ENCODE measurements around the gene LRCH4. TPM values are rescaled to one million over a fixed set of nuclear protein-coding genes. Genes with fewer than 3 reads are reported as not detected.

Gene LRCH4
- total and polyA plus RNA-seq, 2 of the 13 experiments (the other 11 are each of a cell fraction or from before 2014, with no cell fraction given), result 7.0 to 9.3 TPM

GRCh38 chr7:100546129-100546925 is 39.6 kb downstream of the LRCH4 start (continued):
- TF ChIP-seq ELF3 (CRISPR knock-in tag; IDR thresholded peaks at IDR 0.05), result peak; percentile 100
- no peak; the same call in 1 of the 2 replicates for TF ChIP-seq MTA1 (CRISPR knock-in tag; IDR thresholded peaks at IDR 0.05; ENCODE audit: borderline replicate concordance)
- 0 out of 2 replicates have a peak, but pooled peaks have one; percentile 21 for TF ChIP-seq NFYC (CRISPR knock-in tag; IDR thresholded peaks at IDR 0.05)
- TF ChIP-seq IKZF4 (CRISPR knock-in tag; IDR thresholded peaks at IDR 0.05; ENCODE audit: borderline replicate concordance, low read depth, not compliant biosample characterization), result no peak
- TF ChIP-seq KDM1A (CRISPR knock-in tag; IDR thresholded peaks at IDR 0.05), result no peak
- TF ChIP-seq IKZF1 (IDR thresholded peaks at IDR 0.05), result no peak
- 0 out of 2 replicates have a peak, but pooled peaks have one; percentile 55 for TF ChIP-seq TSC22D2 (CRISPR knock-in tag; IDR thresholded peaks at IDR 0.05; ENCODE audit: borderline replicate concordance)
- TF ChIP-seq ZNF660 (CRISPR knock-in tag; IDR thresholded peaks at IDR 0.05; ENCODE audit: borderline replicate concordance, low read depth), result no peak
- no peak for TF ChIP-seq RFX5 (IDR thresholded peaks at IDR 0.05; ENCODE audit: low read depth, low read length)
- TF ChIP-seq ZNF773 (CRISPR knock-in tag; IDR thresholded peaks at IDR 0.05; ENCODE audit: borderline replicate concordance), result no peak
- TF ChIP-seq SOX5 (CRISPR knock-in tag; IDR thresholded peaks at IDR 0.05; ENCODE audit: borderline replicate concordance), result peak; percentile 93
- no peak; the same call in 1 of the 2 replicates for TF ChIP-seq POGZ (CRISPR knock-in tag; IDR thresholded peaks at IDR 0.05)
- TF ChIP-seq SMAD1 (CRISPR knock-in tag; IDR thresholded peaks at IDR 0.05; ENCODE audit: borderline replicate concordance, low read depth), result no peak
- TF ChIP-seq FOXC1 (CRISPR knock-in tag; IDR thresholded peaks at IDR 0.05; ENCODE audit: borderline replicate concordance), result no peak
- TF ChIP-seq KLF15 (CRISPR knock-in tag; IDR thresholded peaks at IDR 0.05; ENCODE audit: borderline replicate concordance), result no peak
- TF ChIP-seq GZF1 (CRISPR knock-in tag; IDR thresholded peaks at IDR 0.05), result no peak
- peak; percentile 77 for TF ChIP-seq MEF2D (CRISPR knock-in tag; IDR thresholded peaks at IDR 0.05)
- peak; percentile 65 for TF ChIP-seq MIXL1 (CRISPR knock-in tag; IDR thresholded peaks at IDR 0.05)
- TF ChIP-seq DNMT1 (CRISPR knock-in tag; IDR thresholded peaks at IDR 0.05), result no peak
- TF ChIP-seq DDIT3 (CRISPR knock-in tag; IDR thresholded peaks at IDR 0.05), result no peak
- no peak for TF ChIP-seq POGK (CRISPR knock-in tag; conservative IDR thresholded peaks at IDR 0.05)
- TF ChIP-seq GFI1 (CRISPR knock-in tag; IDR thresholded peaks at IDR 0.05; ENCODE audit: borderline replicate concordance), result no peak
- TF ChIP-seq ZNF761 (CRISPR knock-in tag; conservative IDR thresholded peaks at IDR 0.05), result no peak
- peak; percentile 73 for TF ChIP-seq ZNF143 (CRISPR knock-in tag; IDR thresholded peaks at IDR 0.05)
- no peak for TF ChIP-seq SYNCRIP (IDR thresholded peaks at IDR 0.05; ENCODE audit: insufficient read depth, low read depth, low read length)
- TF ChIP-seq ZNF10 (CRISPR knock-in tag; IDR thresholded peaks at IDR 0.05; ENCODE audit: borderline replicate concordance, low read depth), result no peak
- no peak for TF ChIP-seq HNRNPLL (IDR thresholded peaks at IDR 0.05; ENCODE audit: low read depth, low read length, poor library complexity, severe bottlenecking)
- TF ChIP-seq FOXM1 (CRISPR knock-in tag; IDR thresholded peaks at IDR 0.05), result no peak
- no peak for TF ChIP-seq KLF12 (CRISPR knock-in tag; IDR thresholded peaks at IDR 0.05; ENCODE audit: borderline replicate concordance)
- TF ChIP-seq CAMTA2 (CRISPR knock-in tag; IDR thresholded peaks at IDR 0.05; ENCODE audit: borderline replicate concordance), result no peak
- TF ChIP-seq PHB2 (IDR thresholded peaks at IDR 0.05; ENCODE audit: partially characterized antibody), result no peak

All from HepG2 (cell line).